ENCODE data around the gene IGF2R.
"Not testable (repeated sequence)": the region's sequence is repeated elsewhere in the genome, so short reads cannot be mapped to it uniquely, and the experiment has no call there.

Gene IGF2R

GRCh38 chr6:160139420-160139851, 170.6 kb downstream of the IGF2R start:
- H3K4me3 ChIP-seq (ENCODE audit: low read depth, low read length) = no peak overlapping the region
- peak; percentile 88 for DNase-seq (ENCODE audit: low read depth, low spot score)
- TF ChIP-seq, protein P1, sequence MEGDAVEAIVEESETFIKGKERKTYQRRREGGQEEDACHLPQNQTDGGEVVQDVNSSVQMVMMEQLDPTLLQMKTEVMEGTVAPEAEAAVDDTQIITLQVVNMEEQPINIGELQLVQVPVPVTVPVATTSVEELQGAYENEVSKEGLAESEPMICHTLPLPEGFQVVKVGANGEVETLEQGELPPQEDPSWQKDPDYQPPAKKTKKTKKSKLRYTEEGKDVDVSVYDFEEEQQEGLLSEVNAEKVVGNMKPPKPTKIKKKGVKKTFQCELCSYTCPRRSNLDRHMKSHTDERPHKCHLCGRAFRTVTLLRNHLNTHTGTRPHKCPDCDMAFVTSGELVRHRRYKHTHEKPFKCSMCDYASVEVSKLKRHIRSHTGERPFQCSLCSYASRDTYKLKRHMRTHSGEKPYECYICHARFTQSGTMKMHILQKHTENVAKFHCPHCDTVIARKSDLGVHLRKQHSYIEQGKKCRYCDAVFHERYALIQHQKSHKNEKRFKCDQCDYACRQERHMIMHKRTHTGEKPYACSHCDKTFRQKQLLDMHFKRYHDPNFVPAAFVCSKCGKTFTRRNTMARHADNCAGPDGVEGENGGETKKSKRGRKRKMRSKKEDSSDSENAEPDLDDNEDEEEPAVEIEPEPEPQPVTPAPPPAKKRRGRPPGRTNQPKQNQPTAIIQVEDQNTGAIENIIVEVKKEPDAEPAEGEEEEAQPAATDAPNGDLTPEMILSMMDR (IDR thresholded peaks at IDR 0.05; ENCODE audit: low read depth, low read length) = no peak
- in situ Hi-C loops (cut with HindIII; ENCODE audit: low sequenced_read_pairs) = no loop called here

DNA sequence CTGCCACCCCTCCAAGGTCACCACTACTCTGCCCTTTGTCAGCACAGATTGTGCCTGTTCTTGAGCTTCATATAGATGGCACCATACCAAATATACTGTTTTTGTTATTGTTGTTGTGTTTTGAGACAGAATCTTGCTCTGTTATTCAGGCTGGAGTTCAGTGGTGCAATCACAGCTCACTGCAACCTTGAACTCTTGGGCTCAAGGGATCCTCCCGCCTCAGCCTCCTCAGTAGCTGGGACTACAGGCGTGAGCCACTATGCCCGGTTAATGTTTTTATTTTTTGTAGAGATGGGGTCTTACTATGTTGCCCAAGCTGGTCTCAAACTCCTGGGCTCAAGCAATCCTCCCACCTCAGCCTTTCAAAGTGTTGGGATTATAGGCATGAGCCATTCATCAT, 171.6 kb downstream of the IGF2R start:
- H3K4me3 ChIP-seq (ENCODE audit: low read depth, low read length); DNase-seq (ENCODE audit: low read depth, low spot score); in situ Hi-C loops (cut with HindIII; ENCODE audit: low sequenced_read_pairs): not testable (repeated sequence)

DNA sequence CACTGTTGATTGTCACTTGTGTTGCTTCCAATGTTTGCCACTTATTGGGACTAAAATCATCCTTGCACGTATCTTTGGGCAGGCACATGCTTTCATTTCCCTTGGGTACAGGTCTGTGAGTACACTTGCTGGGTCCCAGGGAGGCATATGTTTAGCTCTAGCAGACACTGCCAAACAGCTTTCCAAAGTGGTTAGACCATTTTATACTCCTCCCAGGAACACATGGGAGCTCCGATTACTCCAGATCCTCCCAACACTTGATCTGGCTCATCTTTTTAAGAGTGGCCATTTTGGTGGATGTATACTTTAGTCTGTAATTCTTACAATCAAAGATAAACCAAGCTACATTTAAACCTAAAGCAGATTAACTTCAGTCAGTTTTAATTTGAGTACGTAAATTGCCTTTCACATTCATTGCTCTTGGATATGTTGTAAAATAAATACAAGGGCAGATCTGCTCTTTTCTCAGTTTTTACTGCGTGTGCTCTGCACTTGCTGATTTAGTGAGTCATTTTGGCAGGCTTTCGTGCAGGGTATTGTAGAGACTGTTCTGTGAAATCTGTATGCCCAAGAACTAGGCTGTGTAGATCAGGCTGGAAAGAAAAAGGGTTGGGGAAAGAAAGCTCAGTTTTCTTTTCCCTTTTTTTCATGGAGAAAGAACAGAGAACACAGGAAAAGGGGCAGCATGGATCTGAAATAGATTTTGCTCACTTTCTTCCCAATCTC, 172.3 kb downstream of the IGF2R start:
- TF ChIP-seq, protein P1 (IDR thresholded peaks at IDR 0.05; ENCODE audit: low read depth, low read length) = no peak
- H3K4me3 ChIP-seq (ENCODE audit: low read depth, low read length) = no peak overlapping the region
- peak; percentile 85 for DNase-seq (ENCODE audit: low read depth, low spot score)
- in situ Hi-C loops (cut with HindIII; ENCODE audit: low sequenced_read_pairs) = no loop called here

GRCh38 chr6:160142115-160142715, 173.3 kb downstream of the IGF2R start:
- TF ChIP-seq, protein P1 (IDR thresholded peaks at IDR 0.05; ENCODE audit: low read depth, low read length) = no peak
- in situ Hi-C loops (cut with HindIII; ENCODE audit: low sequenced_read_pairs) = no loop called here
- no peak for DNase-seq (ENCODE audit: low read depth, low spot score)
- H3K4me3 ChIP-seq (ENCODE audit: low read depth, low read length) = no peak overlapping the region

DNA sequence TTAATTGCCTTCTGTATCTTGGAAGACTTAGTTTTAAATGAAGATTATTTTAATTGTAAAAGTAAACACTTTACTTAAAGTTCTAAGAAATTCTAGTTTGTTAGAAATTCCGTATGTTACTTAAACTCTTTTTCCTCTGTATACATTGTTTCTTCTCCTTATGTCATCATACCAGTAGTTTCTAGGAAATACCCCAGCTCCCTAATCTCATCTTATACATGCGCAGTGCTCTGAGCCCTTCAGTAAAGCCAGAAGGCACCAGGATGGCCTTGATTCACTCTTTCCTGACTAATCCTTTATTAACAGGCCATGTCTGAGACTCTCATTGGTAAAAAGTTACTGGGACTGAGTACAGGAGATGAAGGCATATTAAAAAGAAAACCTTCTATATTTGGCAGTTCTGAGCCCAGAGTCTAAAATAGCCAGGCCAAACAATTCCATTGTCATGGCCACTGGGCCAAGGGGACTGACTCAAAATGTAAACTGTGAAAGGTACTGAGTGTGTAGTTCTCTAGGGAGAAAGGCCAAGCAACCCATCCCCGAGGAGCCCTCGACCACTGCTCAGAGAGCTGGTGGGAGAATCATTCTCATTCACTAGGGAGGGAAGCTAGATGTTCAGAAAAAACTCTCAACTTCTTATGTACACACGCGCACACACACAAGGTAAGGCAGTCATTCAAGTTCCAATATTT, 177.7 kb downstream of the IGF2R start:
- in situ Hi-C loops (cut with HindIII; ENCODE audit: low sequenced_read_pairs) = no loop called here
- H3K4me3 ChIP-seq (ENCODE audit: low read depth, low read length) = no peak overlapping the region
- TF ChIP-seq, protein P1 (IDR thresholded peaks at IDR 0.05; ENCODE audit: low read depth, low read length) = no peak
- no peak for DNase-seq (ENCODE audit: low read depth, low spot score)

- no peak for DNase-seq (ENCODE audit: low read depth, low spot score)
- H3K4me3 ChIP-seq (ENCODE audit: low read depth, low read length) = no peak overlapping the region
- in situ Hi-C loops (cut with HindIII; ENCODE audit: low sequenced_read_pairs) = no loop called here
- TF ChIP-seq, protein P1 (IDR thresholded peaks at IDR 0.05; ENCODE audit: low read depth, low read length) = no peak
Measured at GRCh38 chr6:160147146-160147536, 178.3 kb downstream of the IGF2R start.

DNA sequence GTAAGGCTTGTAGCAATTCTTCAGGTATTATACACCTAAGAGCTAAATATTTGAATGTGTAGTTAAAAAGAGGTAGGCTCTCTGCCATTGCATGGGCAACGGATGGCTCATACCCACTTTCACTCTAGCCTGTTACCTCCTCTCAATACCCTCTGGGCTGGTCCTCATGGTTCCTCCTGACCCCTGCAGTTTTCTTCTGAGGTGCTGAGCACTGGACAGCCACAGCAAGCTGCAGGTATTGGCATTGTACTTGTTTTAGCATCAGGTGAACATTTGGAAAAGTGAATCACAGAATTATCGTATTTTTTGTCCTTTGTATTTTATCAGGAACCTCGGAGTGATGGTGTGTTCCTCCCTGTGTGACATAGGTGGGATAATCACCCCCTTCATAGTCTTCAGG, 185.6 kb downstream of the IGF2R start:
- H3K4me3 ChIP-seq (ENCODE audit: low read depth, low read length) = no peak overlapping the region
- in situ Hi-C loops (cut with HindIII; ENCODE audit: low sequenced_read_pairs) = no loop called here
- TF ChIP-seq, protein P1 (IDR thresholded peaks at IDR 0.05; ENCODE audit: low read depth, low read length) = no peak
- no peak for DNase-seq (ENCODE audit: low read depth, low spot score)

Measured in astrocyte of the spinal cord (primary cell).